SU-DHL-6 (cell line): ENCODE data around the gene EVA1C.

ENCODE experiments used
- H2AFZ ChIP-seq: fragments of 200-600 bp; sonication (generic); 2 replicates; pipeline ENCODE4 v1.6.1; 2014; ENCODE audit warnings: low read depth, mild to moderate bottlenecking, moderate library complexity, mixed read lengths, antibody characterized with exemption, low read length; ENCODE audit not compliant: severe bottlenecking
- H3F3A ChIP-seq: fragments of 200-600 bp; shearing (Covaris generic); 2 replicates; pipeline ENCODE4 v1.6.0; 2016; ENCODE audit warnings: antibody characterized with exemption, mild to moderate bottlenecking; ENCODE audit not compliant: insufficient read depth
- H3K27ac ChIP-seq: fragments of 200-600 bp; sonication (generic); 2 replicates; pipeline ENCODE4 v1.5.1; 2016; ENCODE audit warnings: low read depth, mild to moderate bottlenecking, low read length, moderate library complexity, mixed read lengths
- H3K27me3 ChIP-seq: fragments of 200-600 bp; sonication (generic), shearing (Covaris generic); 2 replicates; pipeline ENCODE4 v1.6.0; 2014; ENCODE audit warnings: mild to moderate bottlenecking, low read length
- H3K36me3 ChIP-seq: fragments of 200-600 bp; sonication (generic); 2 replicates; pipeline ENCODE4 v1.6.1; 2014; ENCODE audit warnings: mild to moderate bottlenecking, low read length, mixed read lengths
- H3K4me2 ChIP-seq: fragments of 300-600, 200-600 bp; shearing (Covaris generic), sonication (generic); 2 replicates; pipeline ENCODE4 v1.6.0; 2014; ENCODE audit warnings: low read length, low read depth, mild to moderate bottlenecking; ENCODE audit not compliant: poor library complexity, severe bottlenecking
- H3K4me3 ChIP-seq: fragments of 200-600 bp; sonication (generic); 2 replicates; pipeline ENCODE4 v1.5.1; 2014; ENCODE audit warnings: antibody characterized with exemption, low read length, mild to moderate bottlenecking, mixed read lengths; ENCODE audit not compliant: insufficient read depth, poor library complexity, severe bottlenecking
- H3K79me2 ChIP-seq: fragments of 200-600 bp; sonication (generic); 2 replicates; pipeline ENCODE4 v1.6.1; 2014; ENCODE audit warnings: mild to moderate bottlenecking, low read length, moderate library complexity; ENCODE audit not compliant: insufficient read depth
- H3K9ac ChIP-seq: fragments of 200-600 bp; sonication (generic); 2 replicates; pipeline ENCODE4 v1.7.0; 2014; ENCODE audit warnings: mild to moderate bottlenecking, low read length
- H3K9me2 ChIP-seq: fragments of 200-600 bp; sonication (generic); replicated peaks from 2 replicates; pipeline ENCODE4 v1.6.1; 2014; ENCODE audit warnings: low read length; ENCODE audit not compliant: insufficient read depth
- H3K9me3 ChIP-seq: fragments of 200-600 bp; sonication (generic); 2 replicates; pipeline ENCODE4 v1.6.1; 2014; ENCODE audit warnings: low read length, mixed read lengths; ENCODE audit not compliant: insufficient read depth
- H4K20me1 ChIP-seq: fragments of 200-600 bp; sonication (generic); 2 replicates; pipeline ENCODE4 v1.6.1; 2014; ENCODE audit warnings: low read depth, mild to moderate bottlenecking, antibody characterized with exemption, low read length, moderate library complexity, mixed read lengths
- EZH2phosphoT487 ChIP-seq: fragments of 200-600 bp; sonication (generic), shearing (Covaris generic); conservative IDR thresholded peaks from 2 replicates; pipeline ENCODE4 v1.6.1; 2018; ENCODE audit warnings: mild to moderate bottlenecking, antibody characterized with exemption, low read length, moderate library complexity, mixed read lengths
- TF ChIP-seq, protein P1 (sequence below): fragments of 200-600 bp; sonication (generic); IDR thresholded peaks from one replicate; pipeline ENCODE4 v1.5.1; 2017; ENCODE audit warnings: antibody characterized with exemption, mild to moderate bottlenecking, low read length, moderate library complexity; ENCODE audit not compliant: insufficient read depth, poor library complexity, severe bottlenecking

EVA1C gene

DNA sequence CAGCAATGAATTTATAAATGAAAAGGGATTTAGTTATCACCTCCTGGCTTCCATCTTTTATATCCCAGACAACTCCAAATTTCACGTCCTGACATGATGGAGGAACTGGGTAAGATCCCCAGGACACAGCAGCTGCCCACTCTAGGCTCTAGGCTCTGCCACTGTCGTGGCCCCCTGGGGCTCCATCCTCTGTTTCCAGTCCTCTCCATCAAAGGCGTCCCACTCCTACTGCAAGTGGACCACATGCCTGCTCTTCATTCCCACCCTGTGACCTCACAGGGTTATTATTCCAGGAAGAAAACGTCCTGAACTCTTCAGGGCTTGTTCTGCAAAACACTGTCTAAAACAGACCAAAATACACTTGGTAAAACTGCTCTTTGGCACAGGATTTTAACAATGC, 31.6 kb upstream of the EVA1C start:
- Histone ChIP-seq H3K36me3 (peaks cover 11% of the 10 kb centered on the region; the same call in 1 of the 2 replicates), H3K4me2 (no peak overlapping the region)

DNA sequence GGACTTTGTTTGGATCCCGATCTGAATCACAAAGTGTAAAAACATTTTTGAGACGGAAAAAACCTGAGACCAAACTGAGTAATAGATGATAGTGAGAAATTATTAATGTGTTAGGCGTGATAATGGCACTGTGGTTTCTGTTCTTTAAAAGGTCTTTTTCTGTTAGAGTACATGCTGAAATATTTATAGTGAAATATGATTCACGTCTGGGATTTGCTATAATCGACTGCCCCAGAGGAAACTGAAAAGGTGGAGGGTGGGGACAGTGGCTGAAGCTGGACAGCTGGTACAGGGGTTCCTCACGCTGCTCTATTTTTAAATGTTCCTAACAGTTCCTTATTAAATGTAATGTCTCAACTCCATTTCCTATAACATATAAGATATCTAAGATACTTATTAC, 30.9 kb upstream of the EVA1C start:
- Histone ChIP-seq H3K79me2 (peaks cover 15% of the 10 kb centered on the region), H3F3A (no peaks in the 10 kb centered on the region), H2AFZ (no peak overlapping the region), H3K9me2 (no peaks in the 10 kb centered on the region), H3K4me2 (no peak overlapping the region), H3K27ac (no peak overlapping the region), H3K4me3 (no peak overlapping the region), H3K36me3 (peaks cover 11% of the 10 kb centered on the region; the same call in 1 of the 2 replicates), H3K9me3 (no peaks in the 10 kb centered on the region), H4K20me1 (no peaks in the 10 kb centered on the region), H3K9ac (no peak overlapping the region), H3K27me3 (no peaks in the 10 kb centered on the region)
- no peak for TF ChIP-seq EZH2phosphoT487
- TF ChIP-seq, protein P1, sequence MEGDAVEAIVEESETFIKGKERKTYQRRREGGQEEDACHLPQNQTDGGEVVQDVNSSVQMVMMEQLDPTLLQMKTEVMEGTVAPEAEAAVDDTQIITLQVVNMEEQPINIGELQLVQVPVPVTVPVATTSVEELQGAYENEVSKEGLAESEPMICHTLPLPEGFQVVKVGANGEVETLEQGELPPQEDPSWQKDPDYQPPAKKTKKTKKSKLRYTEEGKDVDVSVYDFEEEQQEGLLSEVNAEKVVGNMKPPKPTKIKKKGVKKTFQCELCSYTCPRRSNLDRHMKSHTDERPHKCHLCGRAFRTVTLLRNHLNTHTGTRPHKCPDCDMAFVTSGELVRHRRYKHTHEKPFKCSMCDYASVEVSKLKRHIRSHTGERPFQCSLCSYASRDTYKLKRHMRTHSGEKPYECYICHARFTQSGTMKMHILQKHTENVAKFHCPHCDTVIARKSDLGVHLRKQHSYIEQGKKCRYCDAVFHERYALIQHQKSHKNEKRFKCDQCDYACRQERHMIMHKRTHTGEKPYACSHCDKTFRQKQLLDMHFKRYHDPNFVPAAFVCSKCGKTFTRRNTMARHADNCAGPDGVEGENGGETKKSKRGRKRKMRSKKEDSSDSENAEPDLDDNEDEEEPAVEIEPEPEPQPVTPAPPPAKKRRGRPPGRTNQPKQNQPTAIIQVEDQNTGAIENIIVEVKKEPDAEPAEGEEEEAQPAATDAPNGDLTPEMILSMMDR, result no peak

More for the DNA sequence above, 31.6 kb upstream of the EVA1C start:
- H2AFZ ChIP-seq, result no peak overlapping the region
- H3K9me3 ChIP-seq, result no peaks in the 10 kb centered on the region
- no peak overlapping the region for H3K4me3 ChIP-seq
- TF ChIP-seq EZH2phosphoT487, result no peak
- TF ChIP-seq, protein P1, result no peak
- H3K27ac ChIP-seq, result no peak overlapping the region
- H3K9me2 ChIP-seq, result no peaks in the 10 kb centered on the region
- no peaks in the 10 kb centered on the region for H4K20me1 ChIP-seq
- peaks cover 9% of the 10 kb centered on the region; the same call in 1 of the 2 replicates for H3K79me2 ChIP-seq
- H3K27me3 ChIP-seq, result no peaks in the 10 kb centered on the region
- H3K9ac ChIP-seq, result no peak overlapping the region
- H3F3A ChIP-seq, result no peaks in the 10 kb centered on the region

DNA sequence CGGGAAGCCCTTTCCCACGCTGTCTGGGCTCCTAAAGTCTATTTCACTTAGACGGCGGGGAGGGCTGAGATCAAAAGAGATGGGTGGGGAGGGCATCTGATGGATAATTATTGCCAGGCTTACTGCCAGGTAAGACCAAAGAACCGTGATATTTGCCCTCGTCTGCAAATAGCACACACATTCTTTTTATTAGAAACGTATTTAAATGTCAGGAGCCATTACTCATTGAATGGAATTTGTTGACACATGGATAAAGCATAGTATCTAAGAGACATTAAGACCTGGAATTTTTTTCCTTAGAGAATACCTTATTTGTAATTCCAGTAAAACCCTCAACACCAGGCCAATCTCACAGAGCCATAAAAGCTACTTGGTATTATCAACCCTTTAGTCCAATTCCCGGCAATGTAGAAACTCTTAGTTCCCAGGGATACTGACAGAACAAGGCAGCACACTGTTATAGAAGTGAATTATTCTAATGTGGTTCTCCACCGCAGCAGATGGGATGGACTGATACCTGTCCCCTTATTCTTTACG, 30.3 kb upstream of the EVA1C start:
- no peak overlapping the region for H3K4me2 ChIP-seq
- no peaks in the 10 kb centered on the region for H3K27me3 ChIP-seq
- no peak overlapping the region for H2AFZ ChIP-seq
- peaks cover 21% of the 10 kb centered on the region for H3K79me2 ChIP-seq
- no peaks in the 10 kb centered on the region for H3K9me3 ChIP-seq
- no peak overlapping the region for H3K27ac ChIP-seq
- H3K4me3 ChIP-seq, result no peak overlapping the region
- TF ChIP-seq, protein P1, result no peak
- no peak for TF ChIP-seq EZH2phosphoT487
- H4K20me1 ChIP-seq, result 0 out of 2 replicates have a peak, but pooled peaks cover 4% of the 10 kb centered on the region
- no peaks in the 10 kb centered on the region for H3F3A ChIP-seq
- H3K9ac ChIP-seq, result no peak overlapping the region
- peaks cover 11% of the 10 kb centered on the region; the same call in 1 of the 2 replicates for H3K36me3 ChIP-seq
- no peaks in the 10 kb centered on the region for H3K9me2 ChIP-seq
